ENCODE results near the gene NRL. TPM values are rescaled to one million over a fixed set of nuclear protein-coding genes. Genes with fewer than 3 reads are reported as not detected.

NRL gene
- total RNA-seq, 4 donors from 2014 or later, result 0.79 to 4.5 (median 3.3) TPM

- intact Hi-C loops (cut with DNase I), result no loop called here
- TF ChIP-seq CTCF (IDR thresholded peaks at IDR 0.05), result no peak
- TF ChIP-seq POLR2A (IDR thresholded peaks at IDR 0.05), result no peak
- Histone ChIP-seq H3K4me3 (no peak overlapping the region), H3K27me3 (peaks cover 0 to 7% (median 0%) of the 10 kb centered on the region in 4 donors), H3K36me3 (no peaks in the 10 kb centered on the region), H3K9me3 (no peaks in the 10 kb centered on the region), H3K4me1 (no peaks in the 10 kb centered on the region), H3K27ac (no peak overlapping the region)
- DNase-seq, result no peak
- WGBS, 2 donors, result 91 to 94% methylated on average over 8 of the region's 15 CpGs
Observed at GRCh38 chr14:24064856-24065255, 49.9 kb downstream of the NRL start.

- H3K36me3 ChIP-seq, result no peaks in the 10 kb centered on the region
- intact Hi-C loops (cut with DNase I), result no loop called here
- no peak overlapping the region for H3K27ac ChIP-seq
- TF ChIP-seq CTCF (IDR thresholded peaks at IDR 0.05) (no peak), POLR2A (IDR thresholded peaks at IDR 0.05) (no peak)
- H3K27me3 ChIP-seq, result peaks cover 0 to under 1% (median 0%) of the 10 kb centered on the region in 4 donors
- no peak for DNase-seq
- WGBS, 2 donors, result 72 to 83% methylated on average over 6 of the region's 7 CpGs
- H3K9me3 ChIP-seq, result no peaks in the 10 kb centered on the region
- H3K4me3 ChIP-seq, result no peak overlapping the region
- no peaks in the 10 kb centered on the region for H3K4me1 ChIP-seq
Observed at GRCh38 chr14:24064091-24064795, 50.5 kb downstream of the NRL start.

GRCh38 chr14:24063263-24063836, 51.4 kb downstream of the NRL start:
- Histone ChIP-seq H3K9me3 (no peaks in the 10 kb centered on the region), H3K4me1 (peaks cover 0 to 4% (median 0%) of the 10 kb centered on the region in 3 donors), H3K27me3 (no peaks in the 10 kb centered on the region), H3K4me3 (no peak overlapping the region), H3K36me3 (no peaks in the 10 kb centered on the region), H3K27ac (no peak overlapping the region)
- no peak for TF ChIP-seq POLR2A (IDR thresholded peaks at IDR 0.05)
- TF ChIP-seq CTCF (IDR thresholded peaks at IDR 0.05), result no peak
- intact Hi-C loops (cut with DNase I), result no loop called here
- DNase-seq, result no peak
- 75 to 90% methylated on average over 1 to 2 of the region's 4 CpGs for WGBS, 2 donors

- intact Hi-C loops (cut with DNase I), result no loop called here
Observed at GRCh38 chr14:24062216-24062980, 52.4 kb downstream of the NRL start.

More at GRCh38 chr14:24062216-24062980, 52.4 kb downstream of the NRL start:
- TF ChIP-seq CTCF (IDR thresholded peaks at IDR 0.05), result no peak
- TF ChIP-seq POLR2A (IDR thresholded peaks at IDR 0.05), result no peak
- 75% methylated on average over 2 of the region's 14 CpGs; no CpG with 5 or more reads in 1 of the 2 donors for WGBS, 2 donors
- Histone ChIP-seq H3K27me3 (no peaks in the 10 kb centered on the region), H3K9me3 (no peaks in the 10 kb centered on the region), H3K4me1 (peaks cover 0 to 7% (median 0%) of the 10 kb centered on the region in 3 donors), H3K36me3 (no peaks in the 10 kb centered on the region), H3K4me3 (no peak overlapping the region), H3K27ac (no peak overlapping the region)
- no peak for DNase-seq
